ENCODE data around the gene INTS6.

INTS6 gene

GRCh38 chr13:51342706-51343105 lies 110.1 kb downstream of the INTS6 start:
- no peak for DNase-seq (ENCODE audit: low read depth in 2 of 2)

GRCh38 chr13:51341791-51342190 lies 111.0 kb downstream of the INTS6 start:
- no peak for DNase-seq (ENCODE audit: low read depth in 2 of 2)

- no peak for DNase-seq (ENCODE audit: low read depth in 2 of 2)
Measured at GRCh38 chr13:51341232-51341631, 111.6 kb downstream of the INTS6 start.

GRCh38 chr13:51339952-51340732 lies 112.7 kb downstream of the INTS6 start:
- no peak for DNase-seq (ENCODE audit: low read depth in 2 of 2)

GRCh38 chr13:51339354-51339753 lies 113.5 kb downstream of the INTS6 start, which contains the start of gene SERPINE3:
Gene SERPINE3, plus strand, starts transcription at chr13:51339691. Its CDS starts 1,401 bp downstream, at chr13:51341092.
- DNase-seq (ENCODE audit: low read depth in 2 of 2): no peak

- no peak for DNase-seq (ENCODE audit: low read depth in 2 of 2)
Measured at GRCh38 chr13:51336746-51337145, 116.1 kb downstream of the INTS6 start.

- no peak for DNase-seq (ENCODE audit: low read depth in 2 of 2)
Measured at GRCh38 chr13:51333826-51334225, 119.0 kb downstream of the INTS6 start.

- no peak for DNase-seq (ENCODE audit: low read depth in 2 of 2)
Measured at GRCh38 chr13:51333421-51333820, 119.4 kb downstream of the INTS6 start.

- DNase-seq (ENCODE audit: low read depth in 2 of 2): no peak
Measured at GRCh38 chr13:51332566-51333361, 120.1 kb downstream of the INTS6 start.

- DNase-seq (ENCODE audit: low read depth in 2 of 2): peak in 1 of 2 donors; percentile 3
Measured at GRCh38 chr13:51331354-51331861, 121.4 kb downstream of the INTS6 start.

GRCh38 chr13:51330791-51331190 lies 122.0 kb downstream of the INTS6 start:
- DNase-seq (ENCODE audit: low read depth in 2 of 2): no peak

GRCh38 chr13:51329606-51330005 lies 123.2 kb downstream of the INTS6 start:
- DNase-seq (ENCODE audit: low read depth in 2 of 2): no peak

- no peak for DNase-seq (ENCODE audit: low read depth in 2 of 2)
Measured at GRCh38 chr13:51328488-51328887, 124.3 kb downstream of the INTS6 start.

GRCh38 chr13:51327961-51328360 lies 124.9 kb downstream of the INTS6 start:
- no peak for DNase-seq (ENCODE audit: low read depth in 2 of 2)

GRCh38 chr13:51326777-51327176 lies 126.1 kb downstream of the INTS6 start:
- no peak for DNase-seq (ENCODE audit: low read depth in 2 of 2)

- no peak for DNase-seq (ENCODE audit: low read depth in 2 of 2)
Measured at GRCh38 chr13:51325837-51326236, 127.0 kb downstream of the INTS6 start.

- no peak for DNase-seq (ENCODE audit: low read depth in 2 of 2)
Measured at GRCh38 chr13:51324714-51325420, 128.0 kb downstream of the INTS6 start.

- DNase-seq (ENCODE audit: low read depth in 2 of 2): no peak
Measured at GRCh38 chr13:51323824-51324511, 128.9 kb downstream of the INTS6 start.

GRCh38 chr13:51322826-51323225 lies 130.0 kb downstream of the INTS6 start:
- DNase-seq (ENCODE audit: low read depth in 2 of 2): no peak

- no peak for DNase-seq (ENCODE audit: low read depth in 2 of 2)
Measured at GRCh38 chr13:51321836-51322235, 131.0 kb downstream of the INTS6 start.

- DNase-seq (ENCODE audit: low read depth in 2 of 2): no peak
Measured at GRCh38 chr13:51318876-51319275, 134.0 kb downstream of the INTS6 start.

Measured in stimulated activated CD8-positive, alpha-beta memory T cell treated with anti-CD3 and anti-CD28 coated beads, Interleukin-2, amount 100 ng/mL, for 48 hours (primary cell).